Suprapubic skin (tissue), 4 donors: ENCODE measurements around the gene DPM2. TPM values are rescaled to one million over a fixed set of nuclear protein-coding genes. Genes with fewer than 3 reads are reported as not detected.

ENCODE experiments used
- DNase-seq, 2 donors: peaks; one replicate each; pipeline ENCODE4 v3.0.0-alpha.2; 2019; ENCODE audit warnings: low spot score in 2 of 2
- H3K27ac ChIP-seq: fragments of 200-600 bp; sonication (generic); one replicate; pipeline ENCODE4 v1.5.1; 2019
- H3K27me3 ChIP-seq: fragments of 200-600 bp; sonication (generic); one replicate; pipeline ENCODE4 v1.5.1; 2019
- H3K36me3 ChIP-seq: fragments of 200-600 bp; sonication (generic); one replicate; pipeline ENCODE4 v1.5.1; 2019
- H3K4me1 ChIP-seq: fragments of 200-600 bp; sonication (generic); one replicate; pipeline ENCODE4 v1.5.1; 2019
- H3K4me3 ChIP-seq: fragments of 200-600 bp; sonication (generic); one replicate; pipeline ENCODE4 v1.5.1; 2019; ENCODE audit warnings: mild to moderate bottlenecking
- H3K9me3 ChIP-seq: fragments of 200-600 bp; sonication (generic); one replicate; pipeline ENCODE4 v1.5.1; 2019
- CTCF ChIP-seq, 2 donors: fragments of 200-600 bp in 1 of 2; fragments of 450-650 bp in 1 of 2; sonication (generic) in 1 of 2; IDR thresholded peaks; one replicate each; pipeline ENCODE4 v1.5.1; 2016 to 2019; ENCODE audit warnings: antibody characterized with exemption in 2 of 2, mild to moderate bottlenecking in 1 of 2, moderate library complexity in 1 of 2
- EP300 ChIP-seq: sonication (generic); formaldehyde crosslinking; IDR thresholded peaks from one replicate; pipeline ENCODE4 v1.6.1; 2017; ENCODE audit warnings: antibody characterized with exemption
- POLR2A ChIP-seq, 2 donors: fragments of 450-650 bp; IDR thresholded peaks; one replicate each; pipeline ENCODE4 v1.6.1; 2017; ENCODE audit warnings: antibody characterized with exemption in 2 of 2, mild to moderate bottlenecking in 2 of 2, moderate library complexity in 2 of 2
- POLR2AphosphoS5 ChIP-seq, 3 donors: sonication (generic); formaldehyde crosslinking; IDR thresholded peaks; one replicate each; pipeline ENCODE4 v1.6.1; 2017; ENCODE audit warnings: antibody characterized with exemption in 3 of 3
- WGBS: methylation state at CpG from one replicate; pipeline ENCODE4 v1.1.5; 2018; 5-methylcytosine and 5-hydroxymethylcytosine counted together
- total RNA-seq, 4 donors: library from RNA; depleted of rRNA; stranded (reverse); fragments of >200 nt; gene quantifications; one replicate each; pipeline ENCODE4 v1.1.0, GENCODE V29; 2016

Gene DPM2
- total RNA-seq, 4 donors from 2014 or later = 19.4 to 39.7 (median 30.6) TPM

- Histone ChIP-seq H3K27me3 (no peaks in the 10 kb centered on the region), H3K36me3 (peaks cover 48% of the 10 kb centered on the region), H3K4me1 (peaks cover 39% of the 10 kb centered on the region), H3K9me3 (peaks cover 8% of the 10 kb centered on the region), H3K4me3 (peak overlapping the region; percentile 97), H3K27ac (peak overlapping the region; percentile 97)
- TF ChIP-seq POLR2AphosphoS5 (IDR thresholded peaks at IDR 0.05) (no peak), EP300 (no peak), CTCF (IDR thresholded peaks at IDR 0.05) (no peak), POLR2A (IDR thresholded peaks at IDR 0.05) (no peak)
- no peak for DNase-seq
- WGBS = 77% methylated on average over 10 of the region's 16 CpGs
Measured at GRCh38 chr9:127896395-127897192, 41.1 kb downstream of the DPM2 start.

- Histone ChIP-seq H3K4me1 (peaks cover 39% of the 10 kb centered on the region), H3K36me3 (peaks cover 54% of the 10 kb centered on the region), H3K4me3 (no peak overlapping the region), H3K27me3 (no peaks in the 10 kb centered on the region), H3K27ac (no peak overlapping the region), H3K9me3 (peaks cover 8% of the 10 kb centered on the region)
- WGBS = 99% methylated on average over 8 of the region's 8 CpGs
- TF ChIP-seq CTCF (IDR thresholded peaks at IDR 0.05) (no peak), POLR2A (IDR thresholded peaks at IDR 0.05) (no peak), POLR2AphosphoS5 (IDR thresholded peaks at IDR 0.05) (no peak), EP300 (no peak)
- DNase-seq = no peak
Measured at GRCh38 chr9:127895811-127896210, 41.8 kb downstream of the DPM2 start.

- H3K4me1 ChIP-seq = peaks cover 25% of the 10 kb centered on the region
- TF ChIP-seq POLR2AphosphoS5 (IDR thresholded peaks at IDR 0.05) (no peak), POLR2A (IDR thresholded peaks at IDR 0.05) (no peak), EP300 (no peak), CTCF (IDR thresholded peaks at IDR 0.05) (no peak)
- H3K36me3 ChIP-seq = peaks cover 74% of the 10 kb centered on the region
- no peak overlapping the region for H3K27ac ChIP-seq
- WGBS = 98% methylated on average over 4 of the region's 4 CpGs
- H3K4me3 ChIP-seq = no peak overlapping the region
- H3K27me3 ChIP-seq = no peaks in the 10 kb centered on the region
- peaks cover 8% of the 10 kb centered on the region for H3K9me3 ChIP-seq
- DNase-seq = no peak
Measured at GRCh38 chr9:127893392-127893791, 44.3 kb downstream of the DPM2 start.

GRCh38 chr9:127892831-127893230 lies 44.8 kb downstream of the DPM2 start:
- Histone ChIP-seq H3K4me1 (peaks cover 20% of the 10 kb centered on the region), H3K36me3 (peaks cover 79% of the 10 kb centered on the region), H3K9me3 (peaks cover 8% of the 10 kb centered on the region), H3K27ac (no peak overlapping the region), H3K27me3 (no peaks in the 10 kb centered on the region), H3K4me3 (no peak overlapping the region)
- TF ChIP-seq POLR2AphosphoS5 (IDR thresholded peaks at IDR 0.05) (no peak), POLR2A (IDR thresholded peaks at IDR 0.05) (no peak), EP300 (no peak), CTCF (IDR thresholded peaks at IDR 0.05) (no peak)
- 97% methylated on average over 6 of the region's 6 CpGs for WGBS
- no peak for DNase-seq

- H3K36me3 ChIP-seq = peaks cover 92% of the 10 kb centered on the region
- TF ChIP-seq EP300 = no peak
- TF ChIP-seq POLR2A (IDR thresholded peaks at IDR 0.05) = no peak
- TF ChIP-seq POLR2AphosphoS5 (IDR thresholded peaks at IDR 0.05) = no peak
- TF ChIP-seq CTCF (IDR thresholded peaks at IDR 0.05) = no peak
- H3K27me3 ChIP-seq = no peaks in the 10 kb centered on the region
Measured at GRCh38 chr9:127890053-127890452, 47.6 kb downstream of the DPM2 start.

More at GRCh38 chr9:127890053-127890452, 47.6 kb downstream of the DPM2 start:
- H3K9me3 ChIP-seq = peaks cover 8% of the 10 kb centered on the region
- H3K27ac ChIP-seq = no peak overlapping the region
- WGBS = 89% methylated on average over 3 of the region's 3 CpGs
- H3K4me3 ChIP-seq = no peak overlapping the region
- no peak for DNase-seq
- H3K4me1 ChIP-seq = peaks cover 1% of the 10 kb centered on the region
